Right lobe of liver (tissue), 6 donors: Measurements from ENCODE around the gene TMEM255B. TPM values are rescaled to one million over a fixed set of nuclear protein-coding genes. Genes with fewer than 3 reads are reported as not detected.

Experiments used
- ATAC-seq, 4 donors: fragments of 200-7000 bp; cut with Tn5 transposase; one replicate each; pipeline ENCODE4 v1.9.1; 2020; ENCODE audit warnings: mild to moderate bottlenecking in 4 of 4, moderate library complexity in 4 of 4
- DNase-seq, 3 donors: peaks; one replicate each; pipeline ENCODE4 v3.0.0-alpha.2; 2020
- H3K27ac ChIP-seq, 3 donors: fragments of 200-600 bp; one replicate each; pipeline ENCODE4 v1.8.0; 2022
- H3K27me3 ChIP-seq, 2 donors: fragments of 200-600 bp; one replicate each; pipeline ENCODE4 v1.8.0; 2022
- H3K36me3 ChIP-seq, 4 donors: fragments of 200-600 bp; sonication (generic) in 1 of 4; one replicate each; pipeline versions ENCODE4 v1.5.1 to v1.8.0; 2017 to 2022; ENCODE audit warnings: control low read depth in 1 of 4
- H3K4me1 ChIP-seq, 4 donors: fragments of 200-600 bp; sonication (generic) in 1 of 4; one replicate each; pipeline versions ENCODE4 v1.5.1 to v1.8.0; 2017 to 2022; ENCODE audit warnings: control low read depth in 1 of 4
- H3K4me3 ChIP-seq, 3 donors: fragments of 200-600 bp; one replicate each; pipeline ENCODE4 v1.8.0; 2022
- H3K9me3 ChIP-seq, 4 donors: fragments of 200-600 bp; sonication (generic) in 1 of 4; one replicate each; pipeline versions ENCODE4 v1.5.1 to v1.8.0; 2017 to 2022; ENCODE audit warnings: control low read depth in 1 of 4
- POLR2A ChIP-seq: fragments of 450-650 bp; IDR thresholded peaks from one replicate; pipeline ENCODE4 v1.6.1; 2017; ENCODE audit warnings: antibody characterized with exemption, mild to moderate bottlenecking
- WGBS: methylation state at CpG from one replicate; pipeline ENCODE4 v1.1.6; 2018; ENCODE audit warnings: low coverage, low lambda C conversion rate; ENCODE audit not compliant: insufficient coverage; ENCODE audit errors: missing lambda C conversion rate; 5-methylcytosine and 5-hydroxymethylcytosine counted together
- intact Hi-C, 2 donors: fragments of 100-400 bp; cut with DNase I; formaldehyde crosslinking; loops; one replicate each; pipeline versions ENCODE4 v1.11.2 to v1.14.1; 2022
- total RNA-seq, 6 experiments: library from RNA; depleted of rRNA in 2 of 6; stranded (reverse); fragments of >200 nt in 2 of 6; fragmentation: NEBNext Ultra II Directional in 3 of 6; extraction: Animal tissue kit (Norgen Biotek cat#: 25700) in 3 of 6; gene quantifications; one replicate each; pipeline versions ENCODE4 v1.1.0 to v1.2.4, GENCODE V29; 2016 to 2023
- TF ChIP-seq, protein P1 (sequence below), 4 donors: fragments of 200-600 bp in 3 of 4; fragments of 450-650 bp in 1 of 4; IDR thresholded peaks; one replicate each; pipeline versions ENCODE4 v1.5.1 to v1.8.0; 2016 to 2022; ENCODE audit warnings: antibody characterized with exemption in 4 of 4, mild to moderate bottlenecking in 2 of 4
- donor health status: DM: no; HTN: yes; CAD: no.
- donor health status: DM: no; HTN: no; CAD: no.
- donor health status: DM: no; HTN: no; CAD: no.
- donor health status: DM: no; HTN: yes; CAD: no.
- donor health status: DM: no; HTN: yes; CAD: no.

The TMEM255B gene
- total RNA-seq, 6 experiments from 2014 or later: 2.5 to 10.4 (median 6.2) TPM

- intact Hi-C loops: no loop called here
- Histone ChIP-seq H3K27me3 (no peaks in the 10 kb centered on the region), H3K9me3 (no peaks in the 10 kb centered on the region), H3K4me1 (no peaks in the 10 kb centered on the region), H3K4me3 (no peak overlapping the region), H3K27ac (no peak overlapping the region), H3K36me3 (no peaks in the 10 kb centered on the region)
- no peak for ATAC-seq
- DNase-seq: no peak
- TF ChIP-seq, protein P1, sequence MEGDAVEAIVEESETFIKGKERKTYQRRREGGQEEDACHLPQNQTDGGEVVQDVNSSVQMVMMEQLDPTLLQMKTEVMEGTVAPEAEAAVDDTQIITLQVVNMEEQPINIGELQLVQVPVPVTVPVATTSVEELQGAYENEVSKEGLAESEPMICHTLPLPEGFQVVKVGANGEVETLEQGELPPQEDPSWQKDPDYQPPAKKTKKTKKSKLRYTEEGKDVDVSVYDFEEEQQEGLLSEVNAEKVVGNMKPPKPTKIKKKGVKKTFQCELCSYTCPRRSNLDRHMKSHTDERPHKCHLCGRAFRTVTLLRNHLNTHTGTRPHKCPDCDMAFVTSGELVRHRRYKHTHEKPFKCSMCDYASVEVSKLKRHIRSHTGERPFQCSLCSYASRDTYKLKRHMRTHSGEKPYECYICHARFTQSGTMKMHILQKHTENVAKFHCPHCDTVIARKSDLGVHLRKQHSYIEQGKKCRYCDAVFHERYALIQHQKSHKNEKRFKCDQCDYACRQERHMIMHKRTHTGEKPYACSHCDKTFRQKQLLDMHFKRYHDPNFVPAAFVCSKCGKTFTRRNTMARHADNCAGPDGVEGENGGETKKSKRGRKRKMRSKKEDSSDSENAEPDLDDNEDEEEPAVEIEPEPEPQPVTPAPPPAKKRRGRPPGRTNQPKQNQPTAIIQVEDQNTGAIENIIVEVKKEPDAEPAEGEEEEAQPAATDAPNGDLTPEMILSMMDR (IDR thresholded peaks at IDR 0.05): no peak
- TF ChIP-seq POLR2A: no peak
- WGBS: 62% methylated on average over 8 of the region's 12 CpGs
Measured at GRCh38 chr13:113808058-113808834, 49.2 kb downstream of the TMEM255B start.

DNA sequence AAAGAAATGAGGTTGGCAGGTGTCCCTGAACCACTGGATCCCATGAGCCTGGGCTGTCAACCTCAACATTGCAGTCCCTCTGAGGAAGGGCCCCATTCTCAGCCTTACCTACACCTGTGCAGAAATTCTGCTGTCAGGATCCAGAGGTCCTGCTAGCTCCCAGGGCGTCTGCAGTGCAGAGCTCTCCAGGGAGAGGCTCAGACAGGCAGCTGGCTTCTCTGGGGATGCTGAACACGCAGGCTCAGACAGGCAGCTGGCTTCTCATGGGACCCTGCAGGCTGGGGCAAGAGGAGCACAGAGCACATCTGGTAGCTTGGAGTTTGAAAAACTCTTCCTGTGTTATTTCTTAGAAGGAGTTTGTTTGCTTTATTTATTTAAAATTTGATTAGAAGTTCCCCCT, 50.9 kb downstream of the TMEM255B start:
- no peak for ATAC-seq
- H3K4me1 ChIP-seq: no peaks in the 10 kb centered on the region
- TF ChIP-seq, protein P1 (IDR thresholded peaks at IDR 0.05): no peak
- no peak for TF ChIP-seq POLR2A
- H3K9me3 ChIP-seq: no peaks in the 10 kb centered on the region
- H3K27ac ChIP-seq: no peak overlapping the region
- no peak for DNase-seq
- intact Hi-C loops: loop anchor here in 1 of 2 donors (10.0 kb wide), 1 partner anchor 95 kb away; no protein-coding TSS in a partner anchor
- WGBS: 50% methylated on average over 1 of the region's 2 CpGs
- no peak overlapping the region for H3K4me3 ChIP-seq
- no peaks in the 10 kb centered on the region for H3K36me3 ChIP-seq
- H3K27me3 ChIP-seq: no peaks in the 10 kb centered on the region

DNA sequence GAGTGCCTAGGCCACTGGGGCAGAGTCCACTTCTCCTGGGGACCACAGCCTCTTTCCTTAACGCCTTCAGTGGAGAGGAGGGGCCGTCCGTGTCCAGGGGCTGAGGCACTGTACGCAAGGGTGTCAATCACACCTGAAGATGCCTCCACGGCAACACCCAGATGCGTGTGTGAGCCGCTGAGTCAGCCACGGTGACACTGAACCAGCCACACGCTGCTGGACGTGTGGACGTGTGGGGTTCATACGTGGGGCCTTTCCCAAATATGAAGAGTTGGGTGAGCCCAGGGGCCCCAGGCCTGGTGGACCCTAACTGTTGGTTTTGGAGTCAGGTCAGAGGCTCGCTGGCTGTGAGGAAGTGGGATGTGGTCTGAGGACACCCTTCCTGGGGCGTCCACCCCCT, 51.6 kb downstream of the TMEM255B start:
- intact Hi-C loops: loop anchor here in 1 of 2 donors (10.0 kb wide), 1 partner anchor 94 kb away; no protein-coding TSS in a partner anchor
- TF ChIP-seq, protein P1 (IDR thresholded peaks at IDR 0.05): no peak
- TF ChIP-seq POLR2A: no peak
- H3K27ac ChIP-seq: no peak overlapping the region

GRCh38 chr13:113811081-113811928, 52.3 kb downstream of the TMEM255B start:
- Histone ChIP-seq H3K4me1 (no peaks in the 10 kb centered on the region), H3K4me3 (no peak overlapping the region), H3K36me3 (no peaks in the 10 kb centered on the region), H3K27me3 (no peaks in the 10 kb centered on the region), H3K9me3 (no peaks in the 10 kb centered on the region), H3K27ac (no peak overlapping the region)
- no peak for TF ChIP-seq POLR2A
- TF ChIP-seq, protein P1 (IDR thresholded peaks at IDR 0.05): no peak
- no peak for ATAC-seq
- intact Hi-C loops: loop anchor here in 1 of 2 donors (10.0 kb wide), 1 partner anchor 93 kb away; no protein-coding TSS in a partner anchor
- WGBS: 65% methylated on average over 5 of the region's 30 CpGs
- DNase-seq: no peak

More for the DNA sequence above, 51.6 kb downstream of the TMEM255B start:
- no peaks in the 10 kb centered on the region for H3K27me3 ChIP-seq
- H3K9me3 ChIP-seq: no peaks in the 10 kb centered on the region
- H3K4me1 ChIP-seq: no peaks in the 10 kb centered on the region
- WGBS: 60% methylated on average over 1 of the region's 14 CpGs
- no peak overlapping the region for H3K4me3 ChIP-seq
- no peaks in the 10 kb centered on the region for H3K36me3 ChIP-seq
- DNase-seq (no peak), ATAC-seq (no peak)
